ENCODE results near the gene AKT3. TPM values are rescaled to one million over a fixed set of nuclear protein-coding genes. Genes with fewer than 3 reads are reported as not detected.

The AKT3 gene
- total RNA-seq, 1 experiment from 2014 or later = 133 TPM

DNA sequence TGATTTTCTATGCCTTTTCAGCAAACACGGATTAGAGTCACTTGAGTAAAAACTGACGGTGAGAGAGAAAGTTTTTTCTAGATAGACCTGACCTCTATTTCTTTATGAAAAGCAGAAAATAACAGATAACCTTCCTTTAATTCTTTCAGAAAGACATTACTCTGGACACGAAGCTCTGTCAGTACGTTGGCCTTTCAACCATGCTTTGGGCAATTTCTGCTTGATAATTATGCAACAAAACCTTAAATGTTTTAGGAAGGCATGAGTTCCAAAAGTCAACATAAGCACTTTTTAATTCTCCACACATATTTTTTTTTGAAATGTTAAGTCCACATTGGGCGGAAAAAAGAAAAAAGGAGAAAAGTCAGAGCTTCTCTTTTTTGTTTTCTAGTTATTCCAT lies 137.8 kb downstream of the AKT3 start:
- no peak overlapping the region for H2AFZ ChIP-seq
- CTCF ChIA-PET = interaction anchor here (0.6 kb wide), 1 partner anchor 36 kb away, joined by 6 read pairs; no protein-coding TSS in a partner anchor
- TF ChIP-seq, protein P1, sequence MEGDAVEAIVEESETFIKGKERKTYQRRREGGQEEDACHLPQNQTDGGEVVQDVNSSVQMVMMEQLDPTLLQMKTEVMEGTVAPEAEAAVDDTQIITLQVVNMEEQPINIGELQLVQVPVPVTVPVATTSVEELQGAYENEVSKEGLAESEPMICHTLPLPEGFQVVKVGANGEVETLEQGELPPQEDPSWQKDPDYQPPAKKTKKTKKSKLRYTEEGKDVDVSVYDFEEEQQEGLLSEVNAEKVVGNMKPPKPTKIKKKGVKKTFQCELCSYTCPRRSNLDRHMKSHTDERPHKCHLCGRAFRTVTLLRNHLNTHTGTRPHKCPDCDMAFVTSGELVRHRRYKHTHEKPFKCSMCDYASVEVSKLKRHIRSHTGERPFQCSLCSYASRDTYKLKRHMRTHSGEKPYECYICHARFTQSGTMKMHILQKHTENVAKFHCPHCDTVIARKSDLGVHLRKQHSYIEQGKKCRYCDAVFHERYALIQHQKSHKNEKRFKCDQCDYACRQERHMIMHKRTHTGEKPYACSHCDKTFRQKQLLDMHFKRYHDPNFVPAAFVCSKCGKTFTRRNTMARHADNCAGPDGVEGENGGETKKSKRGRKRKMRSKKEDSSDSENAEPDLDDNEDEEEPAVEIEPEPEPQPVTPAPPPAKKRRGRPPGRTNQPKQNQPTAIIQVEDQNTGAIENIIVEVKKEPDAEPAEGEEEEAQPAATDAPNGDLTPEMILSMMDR (conservative IDR thresholded peaks at IDR 0.05) = no peak
- no peak for TF ChIP-seq EZH2 (IDR thresholded peaks at IDR 0.05; ENCODE audit: low read depth)
- POLR2A ChIA-PET (ENCODE audit: unreplicated experiment) = no interaction called here
- H3K9me2 ChIP-seq (ENCODE audit: insufficient read depth) = no peaks in the 10 kb centered on the region; the same call in 1 of the 2 replicates
- H3K4me2 ChIP-seq = no peak overlapping the region
- BruUV-seq (replicated peaks) = no TSS peak
- no peaks in the 10 kb centered on the region for H3K9me3 ChIP-seq (ENCODE audit: insufficient read depth, low read depth)
- H3K79me2 ChIP-seq (ENCODE audit: low read depth) = peaks cover 40% of the 10 kb centered on the region
- intact Hi-C loops (cut with micrococcal nuclease; ENCODE audit: unreplicated experiment) = loop anchor here (10.0 kb wide), 2 partner anchors 213 to 367 kb away; no protein-coding TSS in a partner anchor
- H3K27me3 ChIP-seq (ENCODE audit: insufficient read depth, low read depth) = no peaks in the 10 kb centered on the region
- no peak for DNase-seq
- H3K4me1 ChIP-seq (replicated peaks; ENCODE audit: insufficient read depth) = no peaks in the 10 kb centered on the region
- H3K4me3 ChIP-seq = no peak overlapping the region
- H3F3A ChIP-seq (ENCODE audit: insufficient read depth, low read depth) = peaks cover 6% of the 10 kb centered on the region; the same call in 1 of the 2 replicates
- H4K20me1 ChIP-seq (ENCODE audit: insufficient read depth) = 0 out of 2 replicates have a peak, but pooled peaks cover 3% of the 10 kb centered on the region
- no peak overlapping the region for H3K27ac ChIP-seq
- no peaks in the 10 kb centered on the region for H3K36me3 ChIP-seq (ENCODE audit: low read depth)

DNA sequence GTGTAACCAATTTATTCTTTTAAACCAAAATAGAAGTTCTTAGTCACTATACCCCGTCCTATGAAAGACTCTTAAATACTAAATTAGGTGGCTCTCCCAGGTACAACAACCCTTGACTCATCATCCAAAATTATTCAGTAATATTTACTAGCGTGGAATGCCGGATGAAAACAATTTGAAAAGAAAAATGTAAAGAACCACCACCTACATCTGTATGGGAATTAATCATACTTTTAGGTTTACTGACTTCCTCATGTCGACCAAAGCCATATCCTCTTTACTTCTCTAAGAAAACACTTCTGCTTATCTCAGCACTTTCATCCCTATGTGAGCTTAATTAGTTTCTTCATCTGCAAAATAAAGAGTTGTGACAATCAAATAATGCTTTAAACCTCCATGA lies 139.6 kb downstream of the AKT3 start:
- ChIA-PET CTCF (no interaction called here), POLR2A (ENCODE audit: unreplicated experiment) (interaction anchor here (0.5 to 0.6 kb wide), 2 partner anchors 9 to 25 kb away, joined by 3 read pairs; no protein-coding TSS in a partner anchor)
- DNase-seq = no peak
- H3K4me1 ChIP-seq (replicated peaks; ENCODE audit: insufficient read depth) = no peaks in the 10 kb centered on the region
- no peak overlapping the region for H3K4me3 ChIP-seq
- peaks cover 6% of the 10 kb centered on the region; the same call in 1 of the 2 replicates for H3F3A ChIP-seq (ENCODE audit: insufficient read depth, low read depth)
- H4K20me1 ChIP-seq (ENCODE audit: insufficient read depth) = 0 out of 2 replicates have a peak, but pooled peaks cover 3% of the 10 kb centered on the region
- BruUV-seq (replicated peaks) = no TSS peak
- H3K27me3 ChIP-seq (ENCODE audit: insufficient read depth, low read depth) = no peaks in the 10 kb centered on the region
- no peaks in the 10 kb centered on the region for H3K36me3 ChIP-seq (ENCODE audit: low read depth)
- no peak overlapping the region for H3K4me2 ChIP-seq
- H3K9me3 ChIP-seq (ENCODE audit: insufficient read depth, low read depth) = no peaks in the 10 kb centered on the region
- H2AFZ ChIP-seq = no peak overlapping the region
- no peak for TF ChIP-seq EZH2 (IDR thresholded peaks at IDR 0.05; ENCODE audit: low read depth)
- TF ChIP-seq, protein P1 (conservative IDR thresholded peaks at IDR 0.05) = no peak
- H3K27ac ChIP-seq = no peak overlapping the region
- intact Hi-C loops (cut with micrococcal nuclease; ENCODE audit: unreplicated experiment) = loop anchor here (10.0 kb wide), 2 partner anchors 214 to 366 kb away; no protein-coding TSS in a partner anchor
- peaks cover 30% of the 10 kb centered on the region for H3K79me2 ChIP-seq (ENCODE audit: low read depth)
- H3K9me2 ChIP-seq (ENCODE audit: insufficient read depth) = no peaks in the 10 kb centered on the region; the same call in 1 of the 2 replicates

DNA sequence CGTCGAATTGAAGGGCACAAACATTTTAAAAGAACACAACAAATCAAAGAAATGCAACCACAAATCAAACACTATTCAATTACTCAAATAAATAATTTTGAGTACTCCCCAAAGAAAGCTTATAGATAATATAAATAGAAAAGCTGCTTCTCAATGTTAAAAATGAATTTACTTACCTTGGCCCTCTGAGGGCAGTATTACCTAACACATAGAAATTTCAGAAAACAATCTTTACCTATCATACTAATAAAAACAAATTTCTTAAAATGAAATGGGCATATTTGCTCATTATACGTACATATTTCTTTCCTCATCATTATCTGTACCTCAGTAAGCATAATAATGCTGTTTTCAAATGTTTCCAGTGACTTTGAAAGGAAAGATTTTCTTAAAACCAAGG lies 141.8 kb downstream of the AKT3 start:
- ChIA-PET CTCF (no interaction called here), POLR2A (ENCODE audit: unreplicated experiment) (no interaction called here)
- no peak overlapping the region for H3K4me3 ChIP-seq
- TF ChIP-seq EZH2 (IDR thresholded peaks at IDR 0.05; ENCODE audit: low read depth) = no peak
- TF ChIP-seq, protein P1 (conservative IDR thresholded peaks at IDR 0.05) = peak; percentile 55; the same call in 1 of the 2 replicates
- H3K4me2 ChIP-seq = no peak overlapping the region
- peaks cover 26% of the 10 kb centered on the region for H3K79me2 ChIP-seq (ENCODE audit: low read depth)
- H3K36me3 ChIP-seq (ENCODE audit: low read depth) = no peaks in the 10 kb centered on the region
- intact Hi-C loops (cut with micrococcal nuclease; ENCODE audit: unreplicated experiment) = loop anchor here (1.0 to 5.0 kb wide), 3 partner anchors 39 to 565 kb away; no protein-coding TSS in a partner anchor
- H3K27ac ChIP-seq = no peak overlapping the region
- no peak overlapping the region for H2AFZ ChIP-seq
- no peaks in the 10 kb centered on the region for H3K9me2 ChIP-seq (ENCODE audit: insufficient read depth)
- DNase-seq = no peak
- H3K9me3 ChIP-seq (ENCODE audit: insufficient read depth, low read depth) = no peaks in the 10 kb centered on the region
- H4K20me1 ChIP-seq (ENCODE audit: insufficient read depth) = 0 out of 2 replicates have a peak, but pooled peaks cover 3% of the 10 kb centered on the region
- no TSS peak for BruUV-seq (replicated peaks)
- H3F3A ChIP-seq (ENCODE audit: insufficient read depth, low read depth) = peaks cover 6% of the 10 kb centered on the region; the same call in 1 of the 2 replicates
- H3K27me3 ChIP-seq (ENCODE audit: insufficient read depth, low read depth) = no peaks in the 10 kb centered on the region
- no peaks in the 10 kb centered on the region for H3K4me1 ChIP-seq (replicated peaks; ENCODE audit: insufficient read depth)

All from PC-9 (cell line).